ENCODE data around the gene ALLC.
"Not testable (repeated sequence)": the region's sequence is repeated elsewhere in the genome, so short reads cannot be mapped to it uniquely, and the experiment has no call there.

Gene ALLC

DNA sequence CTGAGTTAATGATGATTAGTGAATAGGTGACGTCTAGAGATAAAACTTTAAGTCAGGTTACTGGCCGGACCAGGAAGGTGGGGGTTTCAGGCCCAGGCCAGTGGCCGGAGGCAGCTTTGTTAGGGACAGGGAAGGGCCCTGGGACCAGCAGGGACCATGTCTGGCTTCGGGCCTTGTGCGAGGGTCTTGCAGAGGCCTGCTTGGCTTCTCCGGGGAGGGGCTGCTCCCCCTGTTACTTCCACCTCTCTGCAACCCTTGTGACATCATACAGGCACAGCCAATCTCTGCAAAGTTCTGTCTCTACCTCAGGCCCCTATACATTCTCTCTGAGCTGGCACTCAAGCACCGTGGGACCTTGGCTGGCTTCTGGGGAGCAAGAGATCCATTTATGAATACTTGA lies at the start of gene ALLC:
ALLC (plus strand) TSS at position 320 of the 400 bp plus-strand sequence. CDS start 12,958 bp downstream, outside the sequence.
- DNase-seq, result no peak

- no peak for DNase-seq
These were observed 49.4 kb upstream of the ALLC start for GRCh38 chr2:3608373-3609278.

- not testable (repeated sequence) for DNase-seq
These were observed 48.7 kb upstream of the ALLC start for GRCh38 chr2:3609279-3609673.

DNA sequence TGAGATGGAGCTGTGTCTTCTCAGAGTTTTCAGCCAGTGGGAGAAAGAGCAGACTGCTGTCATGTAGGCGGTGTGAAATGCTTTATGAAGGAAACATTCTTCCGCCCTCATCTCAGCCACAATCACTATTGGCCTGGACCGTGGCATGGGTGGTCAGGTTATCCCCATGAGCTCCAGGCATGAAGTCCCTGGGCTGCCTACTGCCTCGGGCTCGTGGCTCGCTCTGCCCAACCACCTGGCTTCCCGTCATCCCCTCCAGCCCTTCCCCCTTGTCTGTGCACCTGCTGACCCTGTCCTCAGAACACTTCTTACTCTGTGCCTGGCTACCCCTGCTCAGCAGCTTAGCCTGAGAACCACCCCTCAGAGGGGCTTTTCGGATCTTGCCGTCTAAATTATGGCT lies 47.6 kb upstream of the ALLC start:
- no peak for DNase-seq

DNA sequence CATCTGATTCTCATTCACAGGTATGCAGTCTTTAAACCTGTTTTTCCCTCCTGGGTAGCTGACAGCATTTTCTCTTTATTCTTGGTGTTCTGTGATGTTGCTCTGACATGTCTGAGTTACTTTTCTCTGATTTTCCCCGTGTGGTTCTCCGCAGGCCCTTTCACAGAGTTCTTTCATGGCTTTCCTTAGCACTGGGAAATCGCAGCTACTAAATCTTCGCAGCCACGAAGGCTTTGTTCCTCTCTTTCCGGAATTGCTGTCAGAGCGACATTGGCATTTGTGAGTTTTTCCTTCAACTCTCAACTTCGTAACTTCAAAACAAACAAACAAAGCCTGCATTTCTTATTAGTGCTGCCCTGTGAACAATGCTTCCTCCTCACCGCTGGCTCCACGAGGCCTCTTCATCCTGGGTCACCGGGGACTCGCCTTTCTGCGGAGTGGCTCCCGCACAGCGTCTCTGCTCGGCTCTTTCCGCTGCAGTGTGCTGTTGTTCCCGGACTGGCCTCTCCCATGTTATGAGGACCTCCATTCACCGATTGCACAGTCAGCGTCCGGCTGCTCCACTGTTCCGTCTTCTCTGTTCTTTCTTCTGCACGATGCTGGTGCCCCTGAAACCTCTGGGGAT lies 47.0 kb upstream of the ALLC start:
- DNase-seq, result no peak

DNA sequence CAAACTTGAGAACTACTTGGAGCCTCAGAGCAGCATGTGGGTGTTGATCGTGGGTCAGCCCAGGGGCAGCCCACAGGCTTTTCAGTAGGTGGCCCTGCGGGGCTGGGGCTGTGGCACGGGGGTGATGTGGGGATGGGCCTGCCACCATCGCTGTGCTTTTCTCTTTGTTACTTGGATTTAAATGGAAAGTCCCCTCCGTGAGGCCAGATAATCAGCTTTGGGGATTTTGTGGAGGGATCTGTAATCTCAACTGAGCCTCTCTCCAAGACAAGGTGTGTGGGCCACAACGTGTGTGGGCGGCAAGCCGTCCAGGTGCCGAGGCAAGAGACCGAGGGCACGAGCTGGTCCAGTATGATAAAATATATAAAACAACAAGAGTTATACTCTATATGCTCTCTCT lies 46.4 kb upstream of the ALLC start:
- DNase-seq, result no peak

GRCh38 chr2:3612639-3613523 lies 45.1 kb upstream of the ALLC start:
- DNase-seq, result no peak

DNA sequence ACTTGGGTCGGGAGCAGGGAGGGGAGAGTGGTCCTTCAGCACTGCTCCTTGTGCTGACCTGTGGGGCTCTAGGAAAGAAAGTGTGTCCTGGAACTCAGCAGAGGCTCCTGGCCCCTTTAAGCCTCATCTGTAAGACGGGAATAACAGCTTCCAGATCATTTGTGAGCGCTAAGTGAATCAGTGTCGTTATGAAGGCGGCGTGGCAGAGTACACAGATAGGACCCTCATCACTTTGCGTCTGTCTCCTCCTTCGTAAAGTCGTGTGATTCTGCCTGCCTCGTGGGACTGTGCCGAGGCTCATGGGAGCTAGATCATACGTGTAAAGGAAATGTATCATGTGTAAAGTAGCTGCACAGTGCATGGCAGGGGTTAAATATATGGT lies 44.5 kb upstream of the ALLC start:
- DNase-seq, result no peak

GRCh38 chr2:3614743-3615142 lies 43.3 kb upstream of the ALLC start:
- not testable (repeated sequence) for DNase-seq

DNA sequence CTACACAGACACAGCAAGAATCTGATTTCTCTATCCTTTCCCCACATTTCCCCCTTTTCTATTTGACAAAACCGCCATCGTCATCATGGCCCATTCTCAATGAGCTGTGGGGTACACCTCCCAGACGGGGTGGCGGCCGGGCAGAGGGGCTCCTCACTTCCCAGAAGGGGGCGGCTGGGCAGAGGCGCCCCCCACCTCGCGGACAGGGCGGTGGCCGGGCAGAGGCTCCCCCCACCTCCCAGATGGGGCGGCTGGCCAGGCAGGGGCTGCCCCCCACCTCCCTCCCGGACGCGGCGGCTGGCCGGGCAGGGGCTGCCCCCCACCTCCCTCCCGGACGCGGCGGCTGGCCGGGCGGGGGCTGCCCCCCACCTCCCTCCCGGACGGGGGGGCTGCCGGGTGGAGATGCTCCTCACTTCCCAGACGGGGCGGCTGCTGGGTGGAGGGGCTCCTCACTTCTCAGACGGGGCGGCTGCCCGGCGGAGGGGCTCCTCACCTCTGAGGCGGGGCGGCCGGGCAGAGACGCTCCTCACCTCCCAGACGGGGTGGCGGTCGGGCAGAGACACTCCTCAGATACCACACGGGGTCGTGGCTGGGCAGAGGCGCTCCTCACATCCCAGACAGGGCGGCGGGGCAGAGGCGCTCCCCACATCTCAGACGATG lies 42.3 kb upstream of the ALLC start:
- not testable (repeated sequence) for DNase-seq

GRCh38 chr2:3616435-3617197 lies 41.4 kb upstream of the ALLC start:
- not testable (repeated sequence) for DNase-seq

DNA sequence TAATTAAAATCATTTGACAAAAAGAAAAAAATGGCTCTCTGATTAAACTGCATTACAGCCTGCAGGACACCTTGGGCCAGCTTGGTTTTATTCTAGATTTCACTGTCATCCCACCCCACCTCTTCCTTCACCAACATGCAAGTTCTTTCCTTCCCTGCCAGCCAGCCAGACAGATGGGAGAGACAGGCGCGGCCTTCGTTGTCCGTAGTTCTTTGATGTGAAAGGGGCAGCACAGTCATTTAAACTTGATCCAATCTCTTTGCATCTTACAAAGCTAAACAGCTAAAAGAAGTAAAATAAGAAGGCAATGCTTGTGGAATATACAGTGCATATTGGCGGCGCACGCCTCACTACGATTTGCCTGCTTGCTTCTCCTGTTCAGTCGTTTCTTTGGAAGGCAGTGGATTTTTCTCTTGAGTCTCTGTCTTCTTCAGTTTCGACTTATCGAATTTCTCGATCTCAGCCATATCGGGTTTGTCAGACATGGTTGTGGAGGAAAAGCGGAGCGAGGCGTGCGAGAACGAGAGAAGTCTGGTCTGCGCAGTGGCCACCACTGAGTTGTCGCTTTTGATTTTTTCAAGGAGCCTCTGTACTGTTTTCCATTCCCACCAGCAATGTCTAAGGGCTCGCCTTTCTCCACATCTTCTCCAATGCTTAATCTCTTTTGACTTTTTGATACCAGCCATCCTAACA lies 40.7 kb upstream of the ALLC start:
- no peak for DNase-seq

DNA sequence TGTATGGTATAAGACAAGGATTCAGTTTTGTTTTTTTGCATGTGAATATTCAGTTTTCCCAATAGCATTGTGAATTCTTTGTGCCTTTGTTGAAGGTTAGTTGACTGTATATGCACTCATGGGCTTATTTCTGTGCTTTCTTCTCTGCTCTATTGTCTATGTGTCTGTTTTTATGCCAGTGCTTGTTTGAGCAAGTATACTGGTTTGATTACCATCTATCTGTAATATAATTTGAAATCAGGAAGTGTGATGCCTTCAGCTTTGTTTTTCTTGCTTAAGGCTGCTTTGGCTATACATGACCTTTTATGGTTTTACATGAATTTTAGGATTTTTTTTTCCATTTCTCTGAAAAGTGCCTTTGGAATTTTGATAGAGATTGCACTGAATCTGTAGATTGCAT lies 39.6 kb upstream of the ALLC start:
- DNase-seq, result no peak

- no peak for DNase-seq
These were observed 39.0 kb upstream of the ALLC start for GRCh38 chr2:3619033-3619432.

GRCh38 chr2:3619661-3620060 lies 38.3 kb upstream of the ALLC start:
- DNase-seq, result not testable (repeated sequence)

DNA sequence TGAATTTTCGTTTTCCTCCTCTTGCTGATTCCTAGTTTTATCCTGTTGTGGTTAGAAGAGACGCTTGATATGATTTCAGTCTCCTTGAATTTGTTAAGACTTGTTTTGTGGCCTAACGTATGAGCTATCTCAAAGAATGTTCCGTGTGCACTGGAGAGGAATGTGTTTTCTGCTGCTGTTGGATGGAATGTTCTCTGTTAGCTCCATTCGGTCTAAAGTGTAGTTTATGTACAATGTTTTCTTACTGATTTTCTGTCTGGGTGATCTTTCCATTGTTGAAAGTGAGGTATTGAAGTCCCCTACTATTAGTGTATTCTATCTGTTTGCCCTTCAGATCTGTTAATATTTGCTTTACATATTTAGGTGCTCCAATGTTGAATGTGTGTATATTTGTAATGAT lies 37.2 kb upstream of the ALLC start:
- DNase-seq, result no peak

DNA sequence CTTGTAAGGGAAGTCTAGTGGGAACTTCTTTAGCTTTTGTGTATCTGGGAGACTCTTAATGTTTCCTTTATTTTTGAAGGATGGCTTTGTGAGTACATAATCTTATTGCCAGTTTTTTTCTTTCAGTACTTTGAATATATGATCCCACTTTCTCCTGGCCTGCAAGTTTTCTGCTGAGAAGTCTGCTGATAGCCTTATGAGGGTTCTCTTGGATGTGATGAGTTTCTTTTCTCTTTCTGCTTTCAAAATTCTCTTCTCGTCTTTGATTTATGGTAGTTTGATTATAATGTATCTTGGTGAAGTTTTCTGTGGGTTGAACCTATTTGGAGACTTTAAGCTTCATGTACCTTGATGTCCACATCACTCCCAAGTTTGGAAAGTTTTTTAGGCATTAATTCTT lies 35.0 kb upstream of the ALLC start:
- no peak for DNase-seq

DNA sequence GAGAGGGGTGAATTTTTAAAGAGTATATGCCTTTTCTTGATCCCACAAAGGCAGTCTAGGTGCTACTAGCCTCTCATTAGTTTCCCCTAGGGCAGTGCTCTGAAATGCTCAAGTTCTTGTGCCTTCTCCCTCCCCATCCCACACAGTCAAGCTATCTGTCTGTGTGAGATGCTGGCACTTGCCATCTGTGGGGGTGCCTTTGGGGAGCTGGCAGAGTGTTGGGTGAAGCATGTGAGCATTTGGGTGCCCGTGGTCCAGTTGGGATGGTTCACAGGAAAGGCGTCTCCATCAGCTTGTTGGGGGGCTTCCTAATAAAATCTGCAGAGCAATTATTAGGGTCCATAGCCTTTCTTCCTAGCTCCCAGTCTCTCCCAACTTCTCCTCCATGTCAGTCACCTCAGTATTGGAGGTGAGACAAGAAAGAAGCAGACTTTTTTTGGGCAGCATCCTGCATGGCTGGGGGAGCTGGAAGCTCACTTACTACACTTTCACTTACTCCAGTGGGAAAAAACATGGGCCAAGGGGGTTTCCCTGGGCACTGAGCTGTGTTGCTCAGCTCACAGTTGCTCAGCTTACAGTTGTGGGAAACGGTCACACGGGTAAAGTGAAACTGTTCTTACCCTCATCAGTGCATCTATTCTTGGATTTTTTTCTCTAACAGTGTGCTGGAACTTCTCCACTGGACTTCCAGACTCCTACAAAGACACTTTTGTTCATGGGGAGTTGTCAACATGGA lies 33.8 kb upstream of the ALLC start:
- DNase-seq, result no peak

DNA sequence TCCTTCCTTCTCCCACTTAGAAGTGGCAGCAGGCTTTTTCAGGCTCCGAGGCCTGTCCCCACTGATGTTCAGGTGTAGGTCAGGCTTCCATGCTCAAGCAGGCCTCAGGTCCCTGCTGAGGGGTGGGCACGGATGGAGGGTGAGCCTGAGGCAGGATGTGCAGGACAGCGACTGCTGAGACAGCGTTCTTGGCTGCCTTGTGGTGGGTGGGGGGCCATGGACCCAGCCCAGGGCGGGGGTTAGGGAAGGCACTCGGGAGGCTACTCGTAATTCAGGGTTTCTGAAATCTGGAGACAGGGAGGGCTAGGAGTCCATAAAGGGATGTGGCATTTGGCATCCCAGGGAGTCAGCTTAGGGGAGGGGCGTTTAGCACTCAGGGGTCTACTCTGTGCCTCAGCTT lies 32.8 kb upstream of the ALLC start:
- no peak for DNase-seq

- DNase-seq, result no peak
These were observed 31.7 kb upstream of the ALLC start for GRCh38 chr2:3626118-3626811.

Measured in NCI-H2081 treated with DMSO at 0.1 percent for 48 hours (cell line).